CD4-positive, alpha-beta T cell treated with Interleukin-15 for 1 hour (primary cell): Measurements from ENCODE around the gene VPS37C.
"Not testable (repeated sequence)": the region's sequence is repeated elsewhere in the genome, so short reads cannot be mapped to it uniquely, and the experiment has no call there.

Experiments used
- DNase-seq: peaks from one replicate; pipeline ENCODE4 v3.0.0-alpha.2; 2020

VPS37C gene

DNA sequence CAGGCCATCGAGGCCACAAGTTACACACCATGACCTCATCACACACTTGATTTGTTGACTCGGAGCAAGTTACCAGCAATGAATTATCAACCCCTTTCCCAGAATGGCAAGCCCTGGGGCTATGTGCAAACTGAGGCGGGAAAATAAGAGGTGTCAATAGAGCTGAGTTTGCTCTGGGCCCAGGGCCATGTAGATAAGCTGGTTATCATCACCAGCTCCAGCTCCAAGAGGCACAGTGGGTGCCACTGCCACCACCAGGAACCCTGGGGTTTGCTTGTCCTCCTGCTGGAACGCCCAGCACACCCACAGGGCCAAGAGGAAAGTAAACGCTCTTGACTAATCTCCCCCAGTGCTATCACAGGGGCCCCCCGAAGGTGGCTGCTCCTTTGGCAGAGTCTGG is 13.0 kb upstream of the VPS37C start:
- no peak for DNase-seq

DNA sequence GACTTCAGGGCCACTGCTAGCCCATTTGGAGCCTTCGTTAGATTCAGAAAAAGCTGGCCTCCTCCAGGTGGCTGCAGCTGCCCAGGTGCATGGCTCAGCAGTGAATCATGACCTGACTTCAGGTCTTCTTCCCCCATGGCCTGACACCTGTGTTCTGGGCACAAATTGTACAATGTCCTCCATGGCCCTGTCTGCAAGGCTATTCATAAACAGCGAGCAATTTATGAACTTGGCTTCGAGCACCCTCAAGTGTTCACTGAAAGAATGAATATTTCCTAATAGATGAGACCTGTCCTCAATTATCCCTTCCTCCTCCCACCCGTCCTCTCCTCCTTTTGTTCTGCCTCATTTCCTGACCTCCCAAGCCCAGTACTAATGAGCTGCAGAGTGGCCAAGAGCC is 12.2 kb upstream of the VPS37C start:
- DNase-seq = no peak

DNA sequence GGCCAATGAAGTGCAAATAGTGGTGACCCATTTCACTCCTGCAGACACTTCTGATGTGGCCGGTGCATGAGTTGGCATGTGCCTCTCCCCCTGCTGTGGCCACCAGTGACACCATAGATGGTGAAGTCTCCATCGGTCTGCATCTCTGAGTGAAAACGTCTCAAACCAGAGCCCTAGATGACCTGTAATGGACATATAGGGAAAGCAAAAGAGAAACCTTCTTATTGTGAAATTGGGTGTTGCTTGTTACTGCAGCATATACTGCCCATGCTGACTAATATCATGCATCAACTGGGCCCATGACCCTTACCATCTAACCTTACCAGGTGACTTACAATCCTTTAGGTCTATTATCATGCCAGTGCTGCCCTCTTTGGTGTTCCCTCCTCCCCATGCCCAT is 11.7 kb upstream of the VPS37C start:
- no peak for DNase-seq

DNA sequence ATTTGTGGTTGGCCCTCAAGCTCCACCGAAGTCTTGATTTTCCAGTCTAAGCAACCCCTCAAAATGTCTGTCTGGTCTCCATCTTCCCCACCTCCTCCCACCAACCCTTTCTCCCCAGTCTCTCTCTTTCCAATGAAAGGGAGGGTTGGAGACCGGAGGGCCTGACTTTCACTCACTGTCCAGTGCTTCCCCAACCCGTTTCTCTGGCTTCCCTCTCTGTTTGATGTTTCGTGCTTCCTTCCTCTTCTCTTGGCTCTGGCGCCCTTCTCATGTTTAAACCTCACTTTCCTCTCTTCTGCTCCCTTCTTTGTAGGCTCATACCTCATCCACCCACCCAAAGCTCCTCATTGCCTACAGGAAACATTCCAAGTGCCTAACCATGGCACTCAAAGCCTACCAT is 11.1 kb upstream of the VPS37C start:
- no peak for DNase-seq

DNA sequence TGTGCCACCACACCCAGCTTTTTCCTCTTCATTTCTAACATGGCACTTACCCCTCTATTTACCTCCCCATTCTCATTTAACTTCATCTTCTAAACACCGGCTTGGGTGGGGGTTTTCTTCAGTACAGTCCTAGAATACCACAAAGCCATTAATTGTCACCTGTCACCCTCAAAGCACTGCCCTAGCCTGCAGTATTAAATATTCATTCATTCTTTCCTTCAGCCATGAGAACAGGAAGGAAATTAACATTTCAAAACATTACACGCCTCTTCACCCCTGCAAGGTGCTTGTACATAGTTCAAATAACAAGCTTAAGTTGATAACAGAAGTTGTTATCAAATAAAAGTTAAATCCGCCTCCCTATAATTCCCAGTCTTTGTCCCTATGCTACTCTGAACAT is 10.7 kb upstream of the VPS37C start:
- no peak for DNase-seq

DNA sequence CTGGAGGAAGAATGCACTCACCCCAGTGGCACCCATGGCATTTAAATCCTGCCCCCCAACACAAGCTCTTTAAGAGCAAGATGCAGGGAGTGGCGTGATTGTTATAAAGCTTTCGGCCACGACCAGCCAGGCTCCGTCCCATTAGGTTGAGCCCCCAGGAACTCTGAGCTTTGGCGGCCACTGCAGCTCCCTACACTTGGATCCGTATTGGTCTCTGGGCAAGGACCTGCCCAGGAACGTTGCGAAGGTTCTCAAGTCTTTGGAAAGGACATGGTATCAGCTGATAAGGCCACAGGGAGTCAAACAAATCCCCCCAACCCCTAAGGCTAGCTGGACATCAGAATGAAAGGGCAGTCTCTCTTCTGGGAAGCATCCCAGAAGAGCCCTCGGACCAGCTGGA is 9.3 kb upstream of the VPS37C start:
- no peak for DNase-seq

- no peak for DNase-seq
Observed at GRCh38 chr11:61168800-61169199, 7.6 kb upstream of the VPS37C start.

- no peak for DNase-seq
Observed at GRCh38 chr11:61168042-61168688, 6.9 kb upstream of the VPS37C start.

DNA sequence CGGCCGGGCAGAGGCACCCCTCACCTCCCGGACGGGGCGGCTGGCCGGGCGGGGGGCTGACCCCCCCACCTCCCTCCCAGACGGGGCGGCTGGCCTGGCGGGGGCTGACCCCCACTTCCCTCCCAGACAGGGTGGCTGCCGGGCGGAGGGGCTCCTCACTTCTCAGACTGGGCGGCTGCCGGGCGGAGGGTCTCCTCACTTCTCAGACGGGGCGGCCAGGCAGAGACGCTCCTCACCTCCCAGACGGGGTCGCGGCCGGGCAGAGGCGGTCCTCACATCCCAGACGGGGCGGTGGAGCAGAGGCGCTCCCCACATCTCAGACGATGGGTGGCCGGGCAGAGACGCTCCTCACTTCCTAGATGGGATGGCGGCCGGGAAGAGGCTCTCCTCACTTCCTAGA is 5.1 kb upstream of the VPS37C start:
- DNase-seq = not testable (repeated sequence)

DNA sequence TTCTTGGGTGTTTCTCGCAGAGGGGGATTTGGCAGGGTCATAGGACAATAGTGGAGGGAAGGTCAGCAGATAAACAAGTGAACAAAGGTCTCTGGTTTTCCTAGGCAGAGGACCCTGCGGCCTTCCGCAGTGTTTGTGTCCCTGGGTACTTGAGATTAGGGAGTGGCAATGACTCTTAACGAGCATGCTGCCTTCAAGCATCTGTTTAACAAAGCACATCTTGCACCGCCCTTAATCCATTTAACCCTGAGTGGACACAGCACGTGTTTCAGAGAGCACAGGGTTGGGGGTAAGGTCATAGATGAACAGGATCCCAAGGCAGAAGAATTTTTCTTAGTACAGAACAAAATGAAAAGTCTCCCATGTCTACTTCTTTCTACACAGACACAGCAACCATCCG is 4.6 kb upstream of the VPS37C start:
- DNase-seq = not testable (repeated sequence)

DNA sequence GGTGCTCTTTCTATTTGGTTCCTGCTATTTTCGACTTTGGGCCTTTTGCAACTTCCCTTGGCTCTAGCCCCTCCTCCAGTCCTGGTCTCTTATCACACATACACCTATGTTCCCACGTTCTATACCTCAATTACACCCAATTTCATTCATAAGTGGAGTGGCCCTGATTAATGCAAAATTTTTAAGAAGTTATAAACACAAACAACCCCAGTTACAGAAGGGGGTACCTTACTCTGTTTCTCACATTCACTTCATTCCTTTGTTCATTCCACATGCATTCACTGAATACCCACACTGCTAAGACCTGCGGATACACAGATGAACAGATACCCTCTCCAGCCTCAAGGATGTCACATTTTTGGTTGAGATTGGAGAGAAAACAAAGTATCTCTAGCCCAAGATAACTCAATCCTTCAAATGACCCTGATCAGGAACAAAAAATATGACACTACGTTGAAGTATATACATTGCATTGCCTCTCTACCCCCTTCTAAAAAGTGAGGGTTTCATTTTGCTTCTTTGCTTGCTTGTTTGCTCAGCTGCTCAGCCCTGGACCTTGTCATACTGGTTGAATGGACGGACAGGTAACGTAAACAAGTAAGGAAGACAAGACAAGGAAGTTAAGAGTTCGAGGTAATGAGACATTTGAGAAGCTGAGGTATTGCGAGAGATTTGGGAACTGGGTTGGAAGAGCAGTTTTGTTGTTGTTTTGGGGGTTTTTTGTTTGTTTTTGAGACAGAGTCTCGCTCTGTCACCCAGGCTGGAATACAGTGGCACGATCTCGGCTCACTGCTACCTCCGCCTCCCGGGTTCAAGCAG is 3.6 kb upstream of the VPS37C start:
- no peak for DNase-seq

DNA sequence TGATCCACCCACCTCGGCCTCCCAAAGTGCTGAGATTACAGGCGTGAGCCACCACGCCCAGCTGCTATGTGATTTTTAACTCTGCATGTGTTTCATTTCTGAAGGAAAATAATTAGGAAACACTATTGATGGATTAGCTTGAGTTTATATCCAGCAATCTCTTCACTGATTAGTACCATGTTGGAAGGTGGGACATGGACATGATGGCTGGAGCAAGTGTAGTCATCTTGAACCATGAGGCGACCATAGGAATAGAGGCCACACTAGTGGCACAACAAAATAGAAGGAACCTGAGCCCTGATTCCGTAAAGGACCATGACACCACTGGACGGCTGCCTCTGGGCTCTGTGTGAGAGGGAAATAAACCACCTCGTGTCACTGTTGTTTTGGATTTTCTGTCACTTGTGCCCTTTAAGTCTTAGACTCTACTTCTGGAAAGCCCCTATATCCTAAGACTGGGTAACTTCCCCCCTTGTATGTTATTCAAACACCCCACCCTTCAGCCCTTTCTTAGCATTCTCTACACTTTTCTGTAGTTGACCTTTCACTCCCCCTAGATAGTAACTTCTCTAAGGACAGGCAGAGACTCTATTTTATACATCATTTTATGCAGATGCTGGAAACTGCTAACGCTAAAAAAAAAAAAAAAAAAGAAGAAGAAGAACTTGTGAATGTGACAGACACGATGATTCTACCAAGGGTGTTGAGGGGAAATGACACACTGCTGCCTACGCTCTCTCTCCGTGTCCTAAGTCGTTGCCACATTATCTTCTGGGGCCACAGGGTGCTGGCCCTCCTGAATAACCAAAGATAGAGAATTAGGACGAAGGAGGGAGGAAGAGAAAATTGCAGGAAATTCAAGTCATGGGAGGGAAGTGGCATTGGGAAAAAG is 2.7 kb upstream of the VPS37C start:
- DNase-seq = peak; percentile 71

- no peak for DNase-seq
Observed at GRCh38 chr11:61163021-61163420, 1.8 kb upstream of the VPS37C start.

DNA sequence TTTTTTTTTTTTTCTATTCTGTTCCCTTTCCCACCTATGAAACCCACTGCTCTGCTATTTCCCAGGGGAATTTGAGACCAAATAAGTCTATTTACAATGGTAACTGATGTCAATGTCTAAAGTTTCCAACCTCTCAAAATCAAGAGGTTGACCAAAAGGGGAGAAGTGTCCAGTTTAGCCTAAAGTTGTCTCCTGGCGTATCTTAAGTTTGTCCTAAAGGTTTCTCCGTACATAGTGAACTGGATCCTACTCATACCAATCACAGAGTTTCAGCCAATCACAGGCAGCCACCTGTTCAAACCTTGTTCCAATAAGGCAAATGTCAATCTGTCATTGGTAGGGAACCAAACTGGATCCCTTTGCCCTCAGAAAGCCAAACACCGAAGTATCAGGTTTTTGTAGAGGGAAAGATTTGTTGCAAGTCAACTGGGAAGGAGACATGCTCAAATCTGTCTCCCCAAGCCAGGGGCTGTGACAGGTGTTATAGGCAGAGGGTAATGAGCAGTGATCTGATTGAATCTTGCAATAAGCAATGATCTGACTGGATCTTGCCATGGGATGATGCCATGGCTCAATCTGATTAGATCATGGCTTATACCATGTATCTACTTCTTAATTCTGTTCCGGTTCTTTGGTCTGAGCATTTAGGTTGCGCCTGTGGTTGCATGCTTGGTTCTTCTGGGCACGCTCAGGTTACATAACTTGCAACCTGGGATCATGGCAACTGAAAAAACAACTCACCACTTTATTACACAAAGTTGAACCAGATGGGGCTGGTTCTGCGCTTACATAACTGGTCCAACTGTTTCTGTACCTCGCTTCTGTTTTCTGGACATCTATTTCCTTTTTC is 1.1 kb upstream of the VPS37C start:
- peak; percentile 75 for DNase-seq

DNA sequence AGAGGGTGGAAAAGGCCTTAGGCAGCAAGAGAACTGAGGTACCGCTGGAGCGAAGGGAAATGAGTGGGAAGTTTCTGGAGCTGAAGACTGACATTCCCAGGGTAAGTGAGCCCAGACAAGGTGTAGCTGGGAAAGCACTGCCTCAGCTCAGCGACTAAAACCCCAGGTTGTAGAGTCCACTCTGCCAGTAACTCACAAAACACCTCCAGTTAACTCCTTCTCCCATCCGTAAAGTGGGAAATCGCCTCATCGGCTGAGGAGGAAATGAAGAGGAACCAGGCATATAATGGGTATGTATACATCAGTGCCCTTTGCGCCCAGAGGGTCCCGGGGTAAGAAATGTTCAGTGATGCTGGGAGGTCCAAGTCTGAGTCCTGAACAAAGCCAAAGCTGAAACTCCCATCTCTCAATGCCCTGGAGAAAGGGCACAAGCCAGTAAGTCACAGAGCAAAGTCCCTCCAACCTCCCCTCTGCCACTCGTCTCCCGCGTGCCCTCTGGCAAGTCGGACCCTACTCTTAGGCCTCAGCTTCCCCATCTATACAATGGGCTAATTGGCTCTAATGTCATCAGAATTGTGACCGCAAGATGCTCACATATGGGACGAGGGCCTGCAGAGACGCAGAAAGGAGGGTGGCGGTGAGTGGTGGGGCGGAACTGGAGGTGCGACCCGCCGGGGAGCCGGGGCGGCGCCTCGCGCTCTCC is 588 bp downstream of the VPS37C start:
- DNase-seq = no peak

- DNase-seq = no peak
Observed at GRCh38 chr11:61158691-61159381, 2.4 kb downstream of the VPS37C start.

- DNase-seq = no peak
Observed at GRCh38 chr11:61157743-61158142, 3.5 kb downstream of the VPS37C start.

DNA sequence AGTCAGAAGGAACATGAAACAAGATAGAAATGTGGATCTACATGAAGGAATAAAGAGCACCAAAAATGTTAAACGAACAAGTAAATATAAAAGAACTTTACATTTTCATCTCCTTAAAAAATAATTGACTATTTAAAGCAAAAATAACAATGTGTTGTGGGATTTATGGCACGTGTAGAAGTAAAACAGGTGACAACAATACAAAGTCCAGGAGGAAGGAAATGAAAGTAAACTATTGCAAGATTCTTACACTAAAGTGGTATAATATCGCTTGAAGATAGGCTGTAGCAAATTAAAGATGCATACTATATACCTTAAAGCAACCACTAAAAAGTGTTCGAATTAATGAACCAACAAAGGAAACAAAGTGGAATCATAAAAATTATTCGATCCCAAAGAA is 5.5 kb downstream of the VPS37C start:
- DNase-seq = no peak

DNA sequence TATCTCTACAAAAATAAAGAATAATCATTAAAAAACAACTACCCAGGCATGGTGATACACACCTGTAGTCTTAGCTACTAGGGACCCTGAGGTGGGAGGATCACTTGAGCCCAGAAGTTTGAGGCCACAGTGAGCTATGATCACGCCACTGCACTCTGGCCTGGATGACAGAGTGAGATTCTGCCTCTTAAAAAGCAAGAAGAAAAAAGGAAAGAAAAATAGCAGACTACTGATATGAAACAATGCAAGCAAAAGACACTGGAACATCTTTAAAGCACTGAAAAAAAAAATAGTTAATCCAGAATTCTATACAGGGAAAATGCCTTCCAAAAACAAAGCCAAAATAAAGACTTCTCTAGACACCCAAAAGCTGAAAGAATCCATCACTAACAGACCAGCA is 5.9 kb downstream of the VPS37C start:
- no peak for DNase-seq

- DNase-seq = no peak
Observed at GRCh38 chr11:61154528-61154927, 6.7 kb downstream of the VPS37C start.

- DNase-seq = no peak
Observed at GRCh38 chr11:61153593-61154095, 7.6 kb downstream of the VPS37C start.
